ENCODE data around the gene ATP2A1.

Gene ATP2A1

DNA sequence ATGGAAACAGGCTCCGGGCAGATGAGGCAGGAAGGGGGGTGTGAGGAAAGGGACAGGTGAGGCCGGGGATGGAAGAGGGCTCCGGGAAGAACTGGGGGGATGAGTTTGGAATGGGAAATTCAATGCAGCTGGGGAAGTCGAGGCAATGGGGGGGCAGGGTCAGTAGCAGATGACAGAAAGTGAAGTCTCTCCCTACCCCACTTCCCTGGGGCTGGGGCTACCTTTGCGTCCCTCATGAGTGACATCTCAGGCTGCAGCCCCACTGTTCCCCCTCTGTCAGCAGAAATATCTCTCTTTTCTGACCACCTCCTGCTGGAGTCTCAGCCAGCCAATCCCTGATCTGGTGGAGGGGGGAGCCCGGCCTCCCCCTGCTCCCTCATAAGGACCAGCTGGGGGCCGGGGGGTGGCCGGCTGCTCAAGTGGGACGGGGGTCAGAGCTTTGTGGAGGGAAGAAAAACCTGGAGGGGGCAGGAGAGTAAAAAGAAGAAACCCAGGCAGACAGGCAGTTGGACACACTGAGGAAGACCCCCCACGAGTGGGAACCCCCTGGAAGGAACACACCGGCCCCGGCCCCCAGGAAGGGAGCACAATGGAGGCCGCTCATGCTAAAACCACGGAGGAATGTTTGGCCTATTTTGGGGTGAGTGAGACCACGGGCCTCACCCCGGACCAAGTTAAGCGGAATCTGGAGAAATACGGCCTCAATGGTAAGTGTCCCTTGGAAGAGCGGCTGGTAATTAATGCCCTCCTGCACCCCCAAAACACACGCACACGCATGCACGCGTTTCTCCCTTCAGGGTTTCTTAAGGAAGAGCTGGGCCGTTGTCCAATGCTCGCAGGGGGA is at the start of gene ATP2A1:
Gene ATP2A1, plus strand, starts transcription at position 406 of the 844 bp plus-strand sequence. Its CDS starts 184 bp downstream, at position 590.
- no peak for DNase-seq

- DNase-seq: no peak
Measured at GRCh38 chr16:28829747-28830146, 48.5 kb upstream of the ATP2A1 start.

DNA sequence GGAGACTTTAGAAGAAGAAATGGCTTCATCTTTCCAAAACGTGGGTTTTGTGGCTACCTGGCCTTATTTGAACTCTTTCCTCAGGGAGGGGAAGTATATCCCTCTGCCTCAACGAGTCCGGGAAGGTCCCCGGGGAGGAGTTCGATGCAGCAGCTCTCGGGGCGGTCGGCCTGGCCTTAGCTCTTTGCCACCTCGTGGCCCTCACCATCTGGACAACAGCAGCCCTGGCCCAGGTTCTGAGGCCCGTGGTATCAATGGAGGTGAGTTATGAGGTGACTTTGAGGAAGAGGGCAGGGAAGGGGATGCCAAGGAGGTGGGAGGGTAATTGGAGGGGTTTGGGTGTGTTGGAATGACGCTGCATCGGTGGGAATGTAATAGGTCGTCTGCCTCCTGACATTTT is 47.8 kb upstream of the ATP2A1 start:
- DNase-seq: no peak

- DNase-seq: no peak
Measured at GRCh38 chr16:28834349-28834748, 43.9 kb upstream of the ATP2A1 start.

- no peak for DNase-seq
Measured at GRCh38 chr16:28834873-28835863, 43.1 kb upstream of the ATP2A1 start.

- DNase-seq: no peak
Measured at GRCh38 chr16:28835864-28836760, 42.2 kb upstream of the ATP2A1 start.

- DNase-seq: no peak
Measured at GRCh38 chr16:28836761-28837064, 41.6 kb upstream of the ATP2A1 start.

GRCh38 chr16:28837672-28838557 is 40.4 kb upstream of the ATP2A1 start:
- DNase-seq: no peak

- DNase-seq: no peak
Measured at GRCh38 chr16:28838558-28838918, 39.8 kb upstream of the ATP2A1 start.

GRCh38 chr16:28839004-28839639 is 39.2 kb upstream of the ATP2A1 start:
- no peak for DNase-seq

DNA sequence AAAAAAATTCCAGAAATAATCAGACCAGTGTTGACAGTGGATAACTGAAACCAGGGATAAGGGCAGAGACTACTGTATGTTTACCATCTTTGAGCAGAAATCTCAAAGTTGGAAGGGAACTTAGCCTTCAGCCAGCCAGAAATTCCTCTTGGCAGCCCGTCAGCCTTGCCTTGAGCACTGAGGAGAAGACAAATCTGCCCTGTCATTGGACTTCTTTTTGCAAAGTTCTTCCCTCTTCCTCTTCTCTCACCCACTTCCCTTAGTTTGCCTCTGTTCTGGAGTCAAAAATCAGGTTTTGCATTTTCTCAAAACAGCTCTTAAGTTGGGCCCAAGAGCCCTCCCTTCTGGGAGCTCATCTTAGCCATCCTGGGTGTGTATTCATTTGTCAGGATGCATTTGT is 38.4 kb upstream of the ATP2A1 start:
- DNase-seq: no peak

- no peak for DNase-seq
Measured at GRCh38 chr16:28842696-28843095, 35.6 kb upstream of the ATP2A1 start.

DNA sequence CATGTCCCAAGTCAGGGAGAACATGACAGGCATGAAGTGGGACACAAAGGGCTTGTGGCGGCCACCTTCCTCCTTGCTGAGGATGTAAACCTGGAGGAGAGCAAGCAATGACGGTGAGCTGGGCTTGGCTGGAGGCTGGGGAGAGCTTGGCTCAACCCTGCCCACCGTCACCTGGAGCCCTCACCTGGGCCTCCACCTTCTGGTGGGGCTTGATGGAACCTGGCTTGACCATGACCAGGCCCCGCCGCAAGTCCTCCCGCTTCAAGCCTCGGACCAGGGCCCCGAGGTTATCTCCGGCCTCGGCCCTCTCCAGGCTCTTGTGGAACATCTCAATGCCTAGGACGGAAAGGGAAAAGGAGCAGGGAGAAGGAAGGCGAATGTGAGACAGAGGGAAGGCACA is 34.5 kb upstream of the ATP2A1 start:
- no peak for DNase-seq

DNA sequence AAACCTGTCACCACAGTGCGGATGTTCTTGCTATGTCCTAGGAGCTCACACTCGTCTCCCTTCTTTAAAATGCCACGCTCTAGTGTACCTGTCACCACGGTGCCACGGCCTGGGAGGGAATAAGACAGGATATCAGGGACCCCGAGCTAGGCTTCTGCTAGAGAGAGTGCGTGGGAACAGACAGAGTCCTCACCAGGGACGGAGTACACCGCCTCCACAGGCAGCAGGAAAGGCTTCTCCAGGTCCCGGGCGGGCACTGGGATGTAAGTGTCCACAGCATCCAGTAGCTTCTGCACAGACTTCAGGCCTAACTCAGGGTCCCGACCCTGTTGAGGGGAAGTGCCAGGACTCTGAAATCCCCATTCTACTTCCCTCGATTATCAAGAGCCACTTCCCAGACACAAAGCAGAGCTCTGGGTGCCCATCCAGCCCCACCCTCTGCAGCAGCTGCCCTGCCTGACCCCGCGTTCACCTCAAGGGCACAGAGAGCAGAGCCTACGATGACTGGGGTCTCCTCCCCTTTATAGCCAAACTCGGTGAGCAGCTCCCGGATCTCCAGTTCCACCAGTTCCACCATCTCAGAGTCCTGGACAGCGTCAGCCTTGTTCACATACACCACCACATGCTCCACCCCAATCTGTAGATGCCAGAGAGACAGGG is 33.9 kb upstream of the ATP2A1 start:
- no peak for DNase-seq

DNA sequence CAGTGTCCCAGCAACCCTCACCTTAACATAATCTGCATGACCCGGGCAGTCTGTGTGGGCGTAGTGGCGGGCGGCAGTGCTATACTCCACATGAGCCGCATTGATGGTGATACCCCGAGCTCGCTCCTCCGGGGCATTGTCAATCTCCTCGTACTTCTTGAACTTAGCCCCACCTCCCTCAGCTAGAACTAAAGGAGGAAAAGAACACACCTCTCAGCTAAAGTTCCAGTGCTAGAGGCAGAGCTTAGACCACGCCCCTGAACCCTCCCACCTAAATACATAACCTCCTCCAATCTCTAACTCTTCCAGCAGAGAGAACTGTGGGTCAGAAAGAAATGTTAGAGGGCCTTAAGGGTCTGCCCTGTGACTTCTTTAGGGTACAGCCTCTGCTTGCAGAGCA is 33.0 kb upstream of the ATP2A1 start:
- peak; percentile 44 for DNase-seq

DNA sequence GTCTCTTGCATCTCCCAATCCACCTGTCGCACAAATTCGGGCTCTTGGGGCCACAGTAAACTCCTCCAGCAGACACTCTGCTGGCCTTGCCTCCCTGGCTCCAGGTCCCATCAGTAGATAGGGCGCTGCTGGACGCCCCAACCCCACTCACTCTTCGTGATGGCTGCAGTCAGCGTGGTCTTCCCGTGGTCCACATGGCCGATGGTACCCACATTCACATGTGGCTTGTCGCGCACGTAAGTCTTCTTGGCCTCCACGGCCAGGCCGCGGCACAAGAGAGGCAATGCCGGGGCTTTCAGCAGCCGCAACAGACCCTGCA is 32.6 kb upstream of the ATP2A1 start:
- DNase-seq: peak; percentile 20

DNA sequence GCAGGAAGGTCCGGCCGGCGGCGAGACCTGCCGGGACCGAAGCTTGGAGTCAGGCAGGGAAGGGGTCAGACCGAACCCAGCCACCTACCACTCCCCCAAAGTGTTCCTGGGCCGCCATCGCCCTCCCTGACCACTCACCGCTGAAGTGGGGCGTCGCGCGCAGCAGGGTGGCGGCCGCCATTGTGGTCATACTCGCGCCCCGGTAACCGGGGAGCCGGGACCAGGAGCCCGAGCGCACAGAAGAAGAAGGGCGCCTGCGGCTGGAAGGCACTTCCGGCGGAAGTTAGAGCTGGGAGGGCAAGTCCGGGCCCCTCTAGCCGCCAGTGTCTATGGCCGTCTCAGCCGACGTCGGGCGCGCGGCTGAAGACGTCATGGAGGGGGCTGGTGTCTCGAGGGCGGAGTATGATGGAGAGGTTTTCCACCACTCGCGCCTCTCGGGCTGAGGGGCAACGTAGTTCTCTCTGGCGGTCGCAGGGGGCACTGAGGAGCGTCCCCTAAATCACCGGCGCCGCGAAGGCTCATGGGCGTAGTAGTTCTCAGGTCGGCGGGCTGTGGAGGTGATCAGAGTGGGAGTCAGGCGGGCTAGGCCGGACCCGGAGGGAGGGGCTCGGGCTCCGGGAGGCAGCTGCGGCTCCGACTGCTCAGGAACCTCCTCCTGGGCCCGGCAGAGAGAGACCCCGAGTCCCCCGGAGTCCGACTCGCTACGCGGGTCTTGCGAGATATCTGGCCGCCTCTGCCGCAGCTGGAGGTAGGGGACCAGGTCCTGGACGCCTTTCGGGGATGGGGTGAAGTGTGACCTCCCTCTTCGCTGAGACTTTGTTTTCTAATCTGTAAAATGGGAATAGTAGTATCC is 32.0 kb upstream of the ATP2A1 start, which contains the start of gene TUFM:
Gene TUFM, minus strand, starts transcription at position 269 of the 853 bp plus-strand sequence. Its CDS starts 79 bp downstream, at position 190.
- peak; percentile 96 for DNase-seq

- no peak for DNase-seq
Measured at GRCh38 chr16:28846933-28847273, 31.4 kb upstream of the ATP2A1 start.

DNA sequence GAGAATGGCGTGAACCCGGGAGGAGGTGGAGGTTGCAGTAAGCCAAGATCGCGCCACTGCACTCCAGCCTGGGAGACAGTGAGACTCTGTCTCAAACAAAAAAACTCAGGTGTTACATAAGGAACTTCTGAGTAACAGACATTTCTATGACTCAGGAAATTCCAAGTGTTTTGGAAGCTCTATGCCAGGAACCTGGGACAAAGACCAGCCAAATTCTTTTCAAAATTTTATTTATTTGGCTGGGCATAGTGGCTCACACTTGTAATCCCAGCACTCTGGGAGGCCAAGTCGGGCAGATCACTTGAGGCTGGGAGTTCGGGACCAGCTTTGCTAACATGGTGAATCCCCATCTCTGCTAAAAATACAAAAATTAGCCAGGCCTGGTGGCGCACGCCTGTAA is 19.9 kb upstream of the ATP2A1 start:
- no peak for DNase-seq

- DNase-seq: no peak
Measured at GRCh38 chr16:28859326-28859725, 19.0 kb upstream of the ATP2A1 start.
